Mesenchymal stem cell (in vitro differentiated cells and primary cell): ENCODE results near the gene CFAP298.

Source experiments
- DNase-seq: peaks from one replicate; pipeline ENCODE4 v3.0.0-alpha.2; 2013
- H2AFZ ChIP-seq: one replicate; pipeline ENCODE4 v1.6.1; 2013; ENCODE audit warnings: low read depth, mild to moderate bottlenecking, control low read depth, inconsistent platforms, low read length, moderate library complexity
- H2AK5ac ChIP-seq: 2 replicates; pipeline ENCODE4 v1.6.1; 2013; ENCODE audit warnings: low read length, moderate library complexity, mild to moderate bottlenecking, inconsistent platforms; ENCODE audit not compliant: severe bottlenecking
- H2BK120ac ChIP-seq: one replicate; pipeline ENCODE4 v1.6.1; 2013; ENCODE audit warnings: low read depth, mild to moderate bottlenecking, inconsistent platforms, low read length, moderate library complexity
- H2BK12ac ChIP-seq, 2 experiments: one replicate each; pipeline ENCODE4 v1.6.1; 2013; ENCODE audit warnings: inconsistent platforms in 2 of 2, low read length in 2 of 2, mild to moderate bottlenecking in 2 of 2, moderate library complexity in 2 of 2, control low read depth in 1 of 2
- H2BK15ac ChIP-seq: one replicate; pipeline ENCODE4 v1.6.1; 2013; ENCODE audit warnings: mild to moderate bottlenecking, low read depth, inconsistent platforms; ENCODE audit not compliant: poor library complexity, severe bottlenecking
- H2BK5ac ChIP-seq: 2 replicates; pipeline ENCODE4 v1.6.1; 2013; ENCODE audit warnings: low read depth, mild to moderate bottlenecking, low read length, control low read depth, inconsistent platforms; ENCODE audit not compliant: poor library complexity, severe bottlenecking
- H3K14ac ChIP-seq, 2 experiments: one replicate each; pipeline ENCODE4 v1.6.1; 2013; ENCODE audit warnings: inconsistent platforms in 2 of 2, low read length in 2 of 2, control low read depth in 1 of 2, mild to moderate bottlenecking in 1 of 2, moderate library complexity in 1 of 2
- H3K18ac ChIP-seq, 2 experiments: one replicate each; pipeline ENCODE4 v1.6.1; 2013; ENCODE audit warnings: inconsistent platforms in 2 of 2, low read length in 2 of 2, control low read depth in 1 of 2, low read depth in 1 of 2, mild to moderate bottlenecking in 1 of 2
- H3K23ac ChIP-seq, 2 experiments: one replicate each; pipeline ENCODE4 v1.6.1; 2013; ENCODE audit warnings: inconsistent platforms in 2 of 2, low read length in 2 of 2, mild to moderate bottlenecking in 2 of 2, moderate library complexity in 2 of 2, control low read depth in 1 of 2
- H3K27ac ChIP-seq: 2 replicates; pipeline ENCODE4 v1.5.1; 2013; ENCODE audit warnings: mild to moderate bottlenecking, moderate library complexity, low read length, control low read depth, inconsistent platforms; ENCODE audit not compliant: poor library complexity, severe bottlenecking
- H3K27me3 ChIP-seq, 2 experiments: 2 replicates each; pipeline versions ENCODE4 v1.6.1 to v1.7.0; 2013; ENCODE audit warnings: low read length in 2 of 2, mild to moderate bottlenecking in 2 of 2, moderate library complexity in 2 of 2, control low read depth in 1 of 2, inconsistent platforms in 1 of 2; ENCODE audit not compliant: control insufficient read depth in 1 of 2, insufficient read depth in 1 of 2
- H3K36me3 ChIP-seq, 2 experiments: 2 replicates each; pipeline versions ENCODE4 v1.6.1 to v1.7.0; 2013; ENCODE audit warnings: low read length in 2 of 2, control low read depth in 1 of 2, inconsistent platforms in 1 of 2, low read depth in 1 of 2, mild to moderate bottlenecking in 1 of 2; ENCODE audit not compliant: insufficient read depth in 2 of 2, control insufficient read depth in 1 of 2
- H3K4ac ChIP-seq, 2 experiments: one replicate each; pipeline ENCODE4 v1.6.1; 2013; ENCODE audit warnings: inconsistent platforms in 2 of 2, low read length in 2 of 2, mild to moderate bottlenecking in 2 of 2, moderate library complexity in 2 of 2, control low read depth in 1 of 2, low read depth in 1 of 2
- H3K4me1 ChIP-seq: 2 replicates; pipeline ENCODE4 v1.6.1; 2013; ENCODE audit warnings: low read depth, low read length, control low read depth; ENCODE audit not compliant: control insufficient read depth, insufficient read depth
- H3K4me2 ChIP-seq: 2 replicates; pipeline ENCODE4 v1.6.1; 2013; ENCODE audit warnings: low read length, mild to moderate bottlenecking, inconsistent platforms; ENCODE audit not compliant: poor library complexity, severe bottlenecking
- H3K4me3 ChIP-seq, 2 experiments: 2 replicates each; pipeline versions ENCODE4 v1.5.1 to v1.7.0; 2013; ENCODE audit warnings: low read length in 2 of 2, mild to moderate bottlenecking in 2 of 2, control low read depth in 1 of 2, low read depth in 1 of 2; ENCODE audit not compliant: insufficient read depth in 1 of 2
- H3K79me1 ChIP-seq: replicated peaks from 2 replicates; pipeline ENCODE4 v1.6.1; 2013; ENCODE audit warnings: mild to moderate bottlenecking, control low read depth, low read length, inconsistent platforms; ENCODE audit not compliant: poor library complexity, severe bottlenecking
- H3K9ac ChIP-seq: 2 replicates; pipeline ENCODE4 v1.7.0; 2013; ENCODE audit warnings: mild to moderate bottlenecking, low read length, moderate library complexity
- H3K9me3 ChIP-seq: 2 replicates; pipeline ENCODE4 v1.7.0; 2013; ENCODE audit warnings: mild to moderate bottlenecking, low read length; ENCODE audit not compliant: control insufficient read depth
- H4K8ac ChIP-seq: one replicate; pipeline ENCODE4 v1.6.1; 2013; ENCODE audit warnings: inconsistent platforms, mild to moderate bottlenecking, low read length, moderate library complexity
- H4K91ac ChIP-seq: one replicate; pipeline ENCODE4 v1.6.1; 2013; ENCODE audit warnings: mild to moderate bottlenecking, low read length, inconsistent platforms
- WGBS: methylation state at CpG from one replicate; pipeline ENCODE4 v1.1.7; 2013; ENCODE audit warnings: mixed read lengths; 5-methylcytosine and 5-hydroxymethylcytosine counted together

CFAP298 gene

GRCh38 chr21:32581732-32582131 is 30.4 kb downstream of the CFAP298 start:
- no peak overlapping the region for H2BK15ac ChIP-seq
- no peaks in the 10 kb centered on the region for H3K36me3 ChIP-seq

GRCh38 chr21:32580949-32581348 is 31.2 kb downstream of the CFAP298 start:
- H3K14ac ChIP-seq = no peak overlapping the region
- H4K91ac ChIP-seq = no peak overlapping the region
- no peak overlapping the region for H3K27ac ChIP-seq

More at GRCh38 chr21:32581732-32582131, 30.4 kb downstream of the CFAP298 start:
- H3K4ac ChIP-seq = no peak overlapping the region
- H2BK120ac ChIP-seq = no peak overlapping the region
- no peak overlapping the region for H3K18ac ChIP-seq
- H3K14ac ChIP-seq = no peak overlapping the region
- no peak overlapping the region for H2AK5ac ChIP-seq
- no peaks in the 10 kb centered on the region for H3K79me1 ChIP-seq
- 90% methylated on average over 13 of the region's 13 CpGs for WGBS
- no peak overlapping the region for H3K23ac ChIP-seq
- H4K8ac ChIP-seq = no peak overlapping the region
- H3K9ac ChIP-seq = no peak overlapping the region
- H2AFZ ChIP-seq = no peak overlapping the region
- H3K4me2 ChIP-seq = no peak overlapping the region
- no peak overlapping the region for H4K91ac ChIP-seq
- no peaks in the 10 kb centered on the region for H3K9me3 ChIP-seq
- H2BK5ac ChIP-seq = no peak overlapping the region
- H3K4me1 ChIP-seq = peaks cover 4% of the 10 kb centered on the region
- no peak overlapping the region for H2BK12ac ChIP-seq
- H3K27ac ChIP-seq = no peak overlapping the region
- no peak overlapping the region for H3K4me3 ChIP-seq
- H3K27me3 ChIP-seq = peaks cover 40 to 58% of the 10 kb centered on the region in 2 experiments
- no peak for DNase-seq

GRCh38 chr21:32578107-32578691 is 34.0 kb downstream of the CFAP298 start:
- DNase-seq = no peak
- H3K27ac ChIP-seq = no peak overlapping the region
- H4K91ac ChIP-seq = no peak overlapping the region
- no peak overlapping the region for H2AK5ac ChIP-seq
- no peak overlapping the region for H3K18ac ChIP-seq
- no peak overlapping the region for H2BK120ac ChIP-seq
- H2BK15ac ChIP-seq = no peak overlapping the region
- H3K23ac ChIP-seq = no peak overlapping the region
- no peak overlapping the region for H2BK12ac ChIP-seq
- no peak overlapping the region for H3K4ac ChIP-seq
- H3K4me1 ChIP-seq = peaks cover 2% of the 10 kb centered on the region
- no peak overlapping the region for H2AFZ ChIP-seq
- no peaks in the 10 kb centered on the region for H3K36me3 ChIP-seq
- no peak overlapping the region for H3K9ac ChIP-seq
- no peak overlapping the region for H2BK5ac ChIP-seq
- H3K4me2 ChIP-seq = no peak overlapping the region
- H3K14ac ChIP-seq = no peak overlapping the region
- H3K27me3 ChIP-seq = peaks cover 25 to 52% of the 10 kb centered on the region in 2 experiments
- no peak overlapping the region for H4K8ac ChIP-seq
- 43% methylated on average over 15 of the region's 15 CpGs for WGBS
- no peak overlapping the region for H3K4me3 ChIP-seq
- H3K9me3 ChIP-seq = no peaks in the 10 kb centered on the region
- H3K79me1 ChIP-seq = no peaks in the 10 kb centered on the region

More at GRCh38 chr21:32580949-32581348, 31.2 kb downstream of the CFAP298 start:
- Histone ChIP-seq H3K9me3 (no peaks in the 10 kb centered on the region), H2BK15ac (no peak overlapping the region), H3K18ac (no peak overlapping the region), H3K27me3 (peaks cover 38 to 50% of the 10 kb centered on the region in 2 experiments), H3K36me3 (no peaks in the 10 kb centered on the region), H3K4me3 (no peak overlapping the region), H2BK120ac (no peak overlapping the region), H3K4ac (no peak overlapping the region), H3K79me1 (no peaks in the 10 kb centered on the region), H2AK5ac (no peak overlapping the region), H2BK12ac (no peak overlapping the region), H4K8ac (no peak overlapping the region), H3K4me2 (no peak overlapping the region), H2BK5ac (no peak overlapping the region), H3K4me1 (peaks cover 4% of the 10 kb centered on the region), H3K9ac (no peak overlapping the region), H3K23ac (no peak overlapping the region), H2AFZ (no peak overlapping the region)
- no peak for DNase-seq
- 82% methylated on average over 13 of the region's 13 CpGs for WGBS

- no peak overlapping the region for H3K23ac ChIP-seq
- H3K4ac ChIP-seq = no peak overlapping the region
- H3K4me2 ChIP-seq = no peak overlapping the region
- H2BK15ac ChIP-seq = no peak overlapping the region
- no peak overlapping the region for H2BK12ac ChIP-seq
- no peak overlapping the region for H3K14ac ChIP-seq
- H3K27ac ChIP-seq = no peak overlapping the region
- H4K8ac ChIP-seq = no peak overlapping the region
- no peak overlapping the region for H3K9ac ChIP-seq
- no peak overlapping the region for H2BK120ac ChIP-seq
- H3K79me1 ChIP-seq = no peaks in the 10 kb centered on the region
- WGBS = 92% methylated on average over 11 of the region's 11 CpGs
- no peak for DNase-seq
- H3K27me3 ChIP-seq = peaks cover 21 to 50% of the 10 kb centered on the region in 2 experiments
- H2AK5ac ChIP-seq = no peak overlapping the region
- no peak overlapping the region for H3K4me3 ChIP-seq
- H4K91ac ChIP-seq = no peak overlapping the region
- H3K4me1 ChIP-seq = peaks cover 2% of the 10 kb centered on the region
- H2AFZ ChIP-seq = no peak overlapping the region
- H2BK5ac ChIP-seq = no peak overlapping the region
- no peaks in the 10 kb centered on the region for H3K9me3 ChIP-seq
- no peak overlapping the region for H3K18ac ChIP-seq
- H3K36me3 ChIP-seq = no peaks in the 10 kb centered on the region
Observed at GRCh38 chr21:32576011-32576410, 36.2 kb downstream of the CFAP298 start.
